Hepatocyte (in vitro differentiated cells): ENCODE results near the gene HEBP1. TPM values are rescaled to one million over a fixed set of nuclear protein-coding genes. Genes with fewer than 3 reads are reported as not detected.
"Not testable (repeated sequence)": the region's sequence is repeated elsewhere in the genome, so short reads cannot be mapped to it uniquely, and the experiment has no call there.

Experiments
- DNase-seq: peaks from one replicate; pipeline ENCODE4 v3.0.0-alpha.2; 2016; ENCODE audit warnings: low spot score
- H2AFZ ChIP-seq: fragments of 200-600 bp; sonication (generic); 2 replicates; pipeline ENCODE4 v1.6.0; 2016; ENCODE audit warnings: antibody characterized with exemption, mild to moderate bottlenecking
- H3K27ac ChIP-seq: fragments of 200-600 bp; sonication (generic); 2 replicates; pipeline ENCODE4 v1.5.1; 2016; ENCODE audit warnings: mild to moderate bottlenecking
- H3K27me3 ChIP-seq: fragments of 200-600 bp; sonication (generic); 2 replicates; pipeline ENCODE4 v1.6.1; 2016
- H3K36me3 ChIP-seq: fragments of 200-600 bp; sonication (generic); replicated peaks from 2 replicates; pipeline ENCODE4 v1.5.1; 2016; ENCODE audit warnings: low read depth; ENCODE audit not compliant: insufficient read depth
- H3K4me1 ChIP-seq: fragments of 200-600 bp; sonication (generic); 2 replicates; pipeline ENCODE4 v1.5.1; 2016; ENCODE audit warnings: mild to moderate bottlenecking, moderate library complexity; ENCODE audit not compliant: insufficient read depth
- H3K4me2 ChIP-seq: fragments of 200-600 bp; sonication (generic); 2 replicates; pipeline ENCODE4 v1.6.0; 2016
- H3K4me3 ChIP-seq: fragments of 200-600 bp; sonication (generic); 2 replicates; pipeline ENCODE4 v1.5.1; 2016; ENCODE audit warnings: mild to moderate bottlenecking
- H3K79me2 ChIP-seq: fragments of 200-600 bp; sonication (generic); 2 replicates; pipeline ENCODE4 v1.6.0; 2017; ENCODE audit warnings: mild to moderate bottlenecking
- H3K9me2 ChIP-seq: fragments of 200-600 bp; sonication (generic); replicated peaks from 2 replicates; pipeline ENCODE4 v1.6.0; 2017; ENCODE audit warnings: mild to moderate bottlenecking; ENCODE audit not compliant: insufficient read depth
- H3K9me3 ChIP-seq: fragments of 200-600 bp; sonication (generic); 2 replicates; pipeline ENCODE4 v1.5.1; 2016; ENCODE audit warnings: low read depth, mild to moderate bottlenecking
- H4K20me1 ChIP-seq: fragments of 200-600 bp; sonication (generic); 2 replicates; pipeline ENCODE4 v1.6.0; 2016; ENCODE audit warnings: mild to moderate bottlenecking; ENCODE audit not compliant: insufficient read depth, poor library complexity, severe bottlenecking
- EZH2 ChIP-seq: fragments of 200-600 bp; sonication (generic); IDR thresholded peaks from 2 replicates; pipeline ENCODE4 v1.6.1; 2016; ENCODE audit warnings: antibody characterized with exemption, mild to moderate bottlenecking, borderline replicate concordance
- EZH2phosphoT487 ChIP-seq: fragments of 200-600 bp; sonication (generic); IDR thresholded peaks from one replicate; pipeline ENCODE4 v1.6.1; 2018; ENCODE audit warnings: antibody characterized with exemption, mild to moderate bottlenecking, low read depth, moderate library complexity; ENCODE audit not compliant: unreplicated experiment, severe bottlenecking
- WGBS: methylation state at CpG from one replicate; pipeline ENCODE4 v1.1.6; 2016; ENCODE audit warnings: low lambda C conversion rate; ENCODE audit errors: missing lambda C conversion rate; 5-methylcytosine and 5-hydroxymethylcytosine counted together
- polyA plus RNA-seq: library from polyadenylated mRNA; unstranded; fragments of >200 nt; fragmentation: Nextera tagmentation; extraction: Ambion mirVana; gene quantifications from 2 replicates; pipeline ENCODE4 v1.2.1, GENCODE V29; 2016
- total RNA-seq: library from RNA; depleted of rRNA; stranded (reverse); fragments of >200 nt; gene quantifications from 2 replicates; pipeline ENCODE4 v1.2.3, GENCODE V29; 2014
- TF ChIP-seq, protein P1 (sequence below): fragments of 200-600 bp; sonication (generic); IDR thresholded peaks from 2 replicates; pipeline ENCODE4 v1.5.1; 2016; ENCODE audit warnings: antibody characterized with exemption, mild to moderate bottlenecking; ENCODE audit not compliant: poor library complexity

Gene HEBP1
- total and polyA plus RNA-seq, 2 experiments from 2014 or later: 30.1 to 89.5 TPM

DNA sequence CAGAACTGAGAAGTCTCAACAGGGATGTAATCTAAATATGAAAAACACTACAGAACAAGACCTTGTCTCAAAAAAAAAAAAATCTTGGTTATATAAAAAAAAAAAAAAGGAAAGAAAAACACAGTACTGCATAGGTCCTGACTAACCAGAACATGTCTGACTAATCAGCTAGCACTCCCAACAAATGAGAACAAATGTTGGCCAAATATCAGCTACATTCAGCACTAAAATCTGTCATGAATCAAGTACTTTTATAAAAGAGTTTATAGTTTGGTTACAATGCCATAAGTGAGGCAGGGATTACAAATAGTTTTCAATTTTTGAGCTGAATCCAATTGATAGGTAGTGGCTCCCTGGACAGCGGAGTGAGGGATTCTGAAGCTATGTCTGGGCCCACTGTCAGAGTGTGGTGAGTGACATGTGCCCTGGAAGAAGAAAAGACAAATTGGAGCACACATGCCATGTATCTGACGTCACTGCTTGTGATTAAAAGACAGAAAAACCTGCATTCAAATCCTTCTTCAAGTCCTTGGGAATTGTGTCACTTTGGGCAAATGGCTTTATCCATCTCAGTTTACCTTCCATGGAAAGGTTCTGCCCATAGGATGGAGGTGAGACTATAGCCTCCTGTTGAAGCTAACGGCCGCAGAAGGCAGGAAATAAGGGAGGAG is 38.6 kb upstream of the HEBP1 start:
- H3K9me2 ChIP-seq: no peaks in the 10 kb centered on the region
- TF ChIP-seq, protein P1, sequence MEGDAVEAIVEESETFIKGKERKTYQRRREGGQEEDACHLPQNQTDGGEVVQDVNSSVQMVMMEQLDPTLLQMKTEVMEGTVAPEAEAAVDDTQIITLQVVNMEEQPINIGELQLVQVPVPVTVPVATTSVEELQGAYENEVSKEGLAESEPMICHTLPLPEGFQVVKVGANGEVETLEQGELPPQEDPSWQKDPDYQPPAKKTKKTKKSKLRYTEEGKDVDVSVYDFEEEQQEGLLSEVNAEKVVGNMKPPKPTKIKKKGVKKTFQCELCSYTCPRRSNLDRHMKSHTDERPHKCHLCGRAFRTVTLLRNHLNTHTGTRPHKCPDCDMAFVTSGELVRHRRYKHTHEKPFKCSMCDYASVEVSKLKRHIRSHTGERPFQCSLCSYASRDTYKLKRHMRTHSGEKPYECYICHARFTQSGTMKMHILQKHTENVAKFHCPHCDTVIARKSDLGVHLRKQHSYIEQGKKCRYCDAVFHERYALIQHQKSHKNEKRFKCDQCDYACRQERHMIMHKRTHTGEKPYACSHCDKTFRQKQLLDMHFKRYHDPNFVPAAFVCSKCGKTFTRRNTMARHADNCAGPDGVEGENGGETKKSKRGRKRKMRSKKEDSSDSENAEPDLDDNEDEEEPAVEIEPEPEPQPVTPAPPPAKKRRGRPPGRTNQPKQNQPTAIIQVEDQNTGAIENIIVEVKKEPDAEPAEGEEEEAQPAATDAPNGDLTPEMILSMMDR: no peak
- TF ChIP-seq EZH2phosphoT487 (no peak), EZH2 (no peak)
- no peak overlapping the region for H3K4me2 ChIP-seq
- 79% methylated on average over 4 of the region's 4 CpGs for WGBS
- peaks cover 16% of the 10 kb centered on the region for H3K4me1 ChIP-seq
- H3K9me3 ChIP-seq: no peaks in the 10 kb centered on the region
- no peak overlapping the region for H2AFZ ChIP-seq
- H3K27ac ChIP-seq: peak overlapping the region; percentile 54
- no peak for DNase-seq
- no peaks in the 10 kb centered on the region for H4K20me1 ChIP-seq
- H3K27me3 ChIP-seq: no peaks in the 10 kb centered on the region
- no peaks in the 10 kb centered on the region for H3K79me2 ChIP-seq
- H3K36me3 ChIP-seq: no peaks in the 10 kb centered on the region
- no peak overlapping the region for H3K4me3 ChIP-seq

DNA sequence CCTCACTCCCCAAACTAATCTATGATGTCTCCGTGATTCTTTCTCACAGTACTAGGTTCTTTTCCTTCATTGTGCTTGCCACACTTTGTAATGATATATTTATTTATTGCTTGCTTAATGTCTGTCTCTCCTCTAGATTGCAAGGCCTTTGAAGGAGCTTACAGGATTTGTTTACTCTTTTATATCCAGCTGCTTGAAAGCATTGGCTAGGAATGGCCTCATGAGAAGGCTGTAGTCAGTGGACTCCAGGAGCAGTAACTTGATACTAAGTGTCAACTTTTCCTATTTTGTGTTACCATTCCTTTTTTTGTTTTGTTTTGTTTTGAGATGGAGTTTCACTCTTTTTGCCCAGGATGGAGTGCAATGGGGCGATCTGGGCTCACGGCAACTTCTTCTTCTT is 36.8 kb upstream of the HEBP1 start:
- no peaks in the 10 kb centered on the region for H3K9me2 ChIP-seq
- H3K4me2 ChIP-seq: no peak overlapping the region
- no peaks in the 10 kb centered on the region for H3K79me2 ChIP-seq
- peaks cover 16% of the 10 kb centered on the region for H3K4me1 ChIP-seq
- WGBS: 90% methylated on average over 3 of the region's 3 CpGs
- DNase-seq: no peak
- H3K36me3 ChIP-seq: no peaks in the 10 kb centered on the region
- H3K9me3 ChIP-seq: no peaks in the 10 kb centered on the region
- H3K27me3 ChIP-seq: no peaks in the 10 kb centered on the region
- TF ChIP-seq EZH2 (no peak), EZH2phosphoT487 (no peak)
- TF ChIP-seq, protein P1: no peak
- H2AFZ ChIP-seq: no peak overlapping the region
- H3K27ac ChIP-seq: no peak overlapping the region
- H3K4me3 ChIP-seq: no peak overlapping the region
- no peaks in the 10 kb centered on the region for H4K20me1 ChIP-seq

DNA sequence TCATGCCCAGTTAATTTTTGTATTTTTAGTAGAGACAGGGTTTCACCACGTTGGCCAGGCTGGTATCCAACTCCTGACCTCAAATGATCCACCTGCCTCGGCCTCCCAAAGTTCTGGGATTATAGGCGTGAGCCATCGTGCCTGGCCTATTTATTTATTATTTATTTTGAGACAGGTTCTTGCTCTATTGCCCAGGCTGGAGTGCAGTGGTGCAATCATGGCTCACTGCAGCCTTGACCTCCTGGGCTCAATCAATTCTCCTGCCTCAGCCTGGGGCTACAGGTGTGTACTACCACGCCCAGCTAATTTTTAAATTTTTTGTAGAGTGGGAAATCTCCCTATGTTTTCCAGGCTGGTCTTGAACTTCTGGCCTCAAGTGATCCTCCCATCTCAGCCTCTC is 35.3 kb upstream of the HEBP1 start:
- not testable (repeated sequence) for H3K27me3 ChIP-seq, H3K9me2 ChIP-seq, DNase-seq, H3K36me3 ChIP-seq, H4K20me1 ChIP-seq, H3K9me3 ChIP-seq, H3K27ac ChIP-seq, H3K4me3 ChIP-seq, H3K4me2 ChIP-seq, H3K79me2 ChIP-seq, H2AFZ ChIP-seq
- H3K4me1 ChIP-seq: peaks cover 11% of the 10 kb centered on the region
- WGBS: 95% methylated on average over 5 of the region's 5 CpGs

DNA sequence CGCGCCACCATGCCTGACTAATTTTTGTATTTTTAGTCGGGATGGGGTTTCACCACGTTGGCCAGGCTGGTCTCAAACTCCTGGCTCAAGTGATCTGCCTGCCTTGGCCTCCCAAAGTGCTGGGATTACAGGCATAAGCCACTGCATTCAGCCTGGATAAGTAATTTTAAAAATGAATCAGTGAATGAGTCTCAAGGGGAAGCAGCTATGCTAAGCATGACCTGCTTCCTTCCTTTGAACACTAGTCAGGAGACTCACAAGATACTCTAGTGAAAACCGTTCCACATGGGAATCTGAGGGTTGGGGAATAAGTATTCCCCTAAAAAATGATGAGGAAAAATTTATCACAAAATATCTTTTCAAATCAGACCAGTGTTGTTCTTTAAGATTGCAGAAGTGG is 33.4 kb upstream of the HEBP1 start:
- Histone ChIP-seq H3K36me3 (no peaks in the 10 kb centered on the region), H3K4me1 (no peaks in the 10 kb centered on the region), H3K4me3 (no peak overlapping the region), H4K20me1 (no peaks in the 10 kb centered on the region), H3K27ac (no peak overlapping the region), H2AFZ (no peak overlapping the region), H3K9me3 (no peaks in the 10 kb centered on the region), H3K9me2 (no peaks in the 10 kb centered on the region), H3K79me2 (no peaks in the 10 kb centered on the region), H3K27me3 (no peaks in the 10 kb centered on the region), H3K4me2 (no peak overlapping the region)
- TF ChIP-seq EZH2phosphoT487 (no peak), EZH2 (no peak)
- TF ChIP-seq, protein P1: no peak
- no peak for DNase-seq
- 93% methylated on average over 5 of the region's 5 CpGs for WGBS
